ENCODE results near the gene LANCL2. TPM values are rescaled to one million over a fixed set of nuclear protein-coding genes. Genes with fewer than 3 reads are reported as not detected.

The LANCL2 gene
- total RNA-seq, 3 donors from 2014 or later (not counting 1 experiment from before 2014, with no cell fraction given), result 7.2 to 9.4 (median 8.3) TPM

DNA sequence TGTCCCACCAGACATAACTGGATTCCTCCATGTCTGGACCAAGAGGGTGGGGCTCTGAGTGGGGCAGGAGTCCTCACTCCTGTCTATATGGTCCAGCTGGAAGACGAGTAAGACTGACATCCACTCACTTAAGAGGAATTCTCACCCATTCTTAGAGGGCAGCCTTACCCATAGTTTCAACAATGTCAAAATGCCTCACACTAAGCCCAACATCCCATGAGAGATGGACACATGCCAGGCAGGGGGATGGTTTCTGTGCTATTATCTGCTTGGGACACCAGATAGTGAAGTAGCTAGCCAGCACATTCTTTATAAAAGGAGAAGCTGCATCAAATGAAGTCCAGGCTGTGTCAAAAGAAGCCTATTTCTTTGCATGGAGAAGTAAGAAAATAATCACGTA lies 4.7 kb upstream of the LANCL2 start:
- TF ChIP-seq, protein P1, sequence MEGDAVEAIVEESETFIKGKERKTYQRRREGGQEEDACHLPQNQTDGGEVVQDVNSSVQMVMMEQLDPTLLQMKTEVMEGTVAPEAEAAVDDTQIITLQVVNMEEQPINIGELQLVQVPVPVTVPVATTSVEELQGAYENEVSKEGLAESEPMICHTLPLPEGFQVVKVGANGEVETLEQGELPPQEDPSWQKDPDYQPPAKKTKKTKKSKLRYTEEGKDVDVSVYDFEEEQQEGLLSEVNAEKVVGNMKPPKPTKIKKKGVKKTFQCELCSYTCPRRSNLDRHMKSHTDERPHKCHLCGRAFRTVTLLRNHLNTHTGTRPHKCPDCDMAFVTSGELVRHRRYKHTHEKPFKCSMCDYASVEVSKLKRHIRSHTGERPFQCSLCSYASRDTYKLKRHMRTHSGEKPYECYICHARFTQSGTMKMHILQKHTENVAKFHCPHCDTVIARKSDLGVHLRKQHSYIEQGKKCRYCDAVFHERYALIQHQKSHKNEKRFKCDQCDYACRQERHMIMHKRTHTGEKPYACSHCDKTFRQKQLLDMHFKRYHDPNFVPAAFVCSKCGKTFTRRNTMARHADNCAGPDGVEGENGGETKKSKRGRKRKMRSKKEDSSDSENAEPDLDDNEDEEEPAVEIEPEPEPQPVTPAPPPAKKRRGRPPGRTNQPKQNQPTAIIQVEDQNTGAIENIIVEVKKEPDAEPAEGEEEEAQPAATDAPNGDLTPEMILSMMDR (IDR thresholded peaks at IDR 0.05), result no peak
- H3K36me3 ChIP-seq (ENCODE audit: control insufficient read depth, insufficient read depth, low read length), result no peaks in the 10 kb centered on the region
- Mint-ChIP-seq H3K27ac (no peak overlapping the region), H3K4me1 (peaks cover 8 to 10% of the 10 kb centered on the region in 2 donors), H3K36me3 (no peaks in the 10 kb centered on the region), H3K9me3 (no peaks in the 10 kb centered on the region), H3K4me3 (no peak overlapping the region), H3K27me3 (ENCODE audit: low read depth in 2 of 2) (peaks cover 24 to 42% of the 10 kb centered on the region in 2 donors)
- H3K27ac ChIP-seq (ENCODE audit: low read length), result no peak overlapping the region
- WGBS (ENCODE audit: insufficient coverage), result 100% methylated on average over 2 of the region's 2 CpGs
- intact Hi-C loops (cut with micrococcal nuclease), result no loop called here
- no peaks in the 10 kb centered on the region for H3K9me3 ChIP-seq (ENCODE audit: control insufficient read depth, insufficient read depth, low read length)
- ATAC-seq (no peak), DNase-seq (no peak)
- no peak overlapping the region for H3K4me3 ChIP-seq (ENCODE audit: low read length)
- peaks cover 2% of the 10 kb centered on the region for H3K4me1 ChIP-seq (ENCODE audit: control insufficient read depth, insufficient read depth, low read length)
- H3K27me3 ChIP-seq (ENCODE audit: control insufficient read depth, insufficient read depth, low read length), result no peaks in the 10 kb centered on the region

DNA sequence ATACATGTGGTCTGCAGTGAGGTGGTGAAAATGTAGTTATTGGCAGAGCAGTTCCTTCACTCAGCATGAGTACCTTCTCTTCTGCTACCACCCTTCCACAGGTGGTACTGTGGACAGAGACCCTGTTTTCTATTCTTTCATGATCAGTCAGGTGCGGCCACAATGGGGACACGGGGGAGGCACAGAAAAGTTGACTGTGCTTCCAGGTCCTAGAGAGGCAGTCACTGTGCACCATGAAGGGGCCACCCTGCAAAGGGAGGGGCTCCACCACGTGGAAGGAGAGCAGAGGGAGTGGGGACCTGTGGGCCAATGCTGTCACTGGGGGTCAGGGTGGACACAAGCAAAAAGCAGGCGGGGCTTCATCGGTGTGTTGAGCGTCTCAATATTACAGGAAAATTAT lies 3.6 kb upstream of the LANCL2 start:
- H3K4me1 ChIP-seq (ENCODE audit: control insufficient read depth, insufficient read depth, low read length), result peaks cover 2% of the 10 kb centered on the region
- H3K4me3 Mint-ChIP-seq, result peak overlapping the region; percentile 25
- intact Hi-C loops (cut with micrococcal nuclease), result no loop called here
- H3K9me3 ChIP-seq (ENCODE audit: control insufficient read depth, insufficient read depth, low read length), result no peaks in the 10 kb centered on the region
- peaks cover 22 to 42% of the 10 kb centered on the region in 2 donors for H3K27me3 Mint-ChIP-seq (ENCODE audit: low read depth in 2 of 2)
- H3K36me3 Mint-ChIP-seq, result no peaks in the 10 kb centered on the region
- no peak overlapping the region for H3K27ac Mint-ChIP-seq
- H3K27me3 ChIP-seq (ENCODE audit: control insufficient read depth, insufficient read depth, low read length), result no peaks in the 10 kb centered on the region
- 82% methylated on average over 6 of the region's 6 CpGs for WGBS (ENCODE audit: insufficient coverage)
- no peaks in the 10 kb centered on the region for H3K9me3 Mint-ChIP-seq
- ATAC-seq (no peak), DNase-seq (no peak)
- H3K36me3 ChIP-seq (ENCODE audit: control insufficient read depth, insufficient read depth, low read length), result no peaks in the 10 kb centered on the region
- H3K27ac ChIP-seq (ENCODE audit: low read length), result no peak overlapping the region
- H3K4me3 ChIP-seq (ENCODE audit: low read length), result no peak overlapping the region
- TF ChIP-seq, protein P1 (IDR thresholded peaks at IDR 0.05), result no peak
- peaks cover 13 to 16% of the 10 kb centered on the region in 2 donors for H3K4me1 Mint-ChIP-seq

DNA sequence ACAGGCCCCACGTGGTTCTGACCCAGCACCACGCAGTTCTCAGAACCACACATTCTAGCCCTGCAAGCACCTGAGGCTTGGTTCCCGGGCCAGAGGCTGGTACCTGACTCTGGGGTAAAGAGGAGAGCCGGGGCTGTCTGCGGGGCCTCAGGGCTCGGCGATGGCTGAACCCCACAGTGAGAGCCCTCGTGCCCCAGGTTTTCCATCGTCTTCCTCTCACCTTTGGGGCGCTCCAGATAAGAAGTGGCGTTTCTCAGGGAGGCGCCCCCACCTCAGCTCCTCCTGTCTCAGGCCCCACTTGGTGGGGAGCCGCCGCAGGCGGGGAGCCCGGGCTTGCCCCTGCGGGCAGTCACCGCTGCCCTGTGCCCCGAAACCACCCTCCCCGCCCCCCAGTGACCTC lies 2.2 kb upstream of the LANCL2 start:
- H3K36me3 Mint-ChIP-seq, result no peaks in the 10 kb centered on the region
- peaks cover 18 to 20% of the 10 kb centered on the region in 2 donors for H3K4me1 Mint-ChIP-seq
- TF ChIP-seq, protein P1 (IDR thresholded peaks at IDR 0.05), result no peak
- Histone ChIP-seq H3K4me3 (ENCODE audit: low read length) (no peak overlapping the region), H3K27me3 (ENCODE audit: control insufficient read depth, insufficient read depth, low read length) (no peaks in the 10 kb centered on the region), H3K9me3 (ENCODE audit: control insufficient read depth, insufficient read depth, low read length) (no peaks in the 10 kb centered on the region), H3K27ac (ENCODE audit: low read length) (no peak overlapping the region), H3K4me1 (ENCODE audit: control insufficient read depth, insufficient read depth, low read length) (peaks cover 13% of the 10 kb centered on the region), H3K36me3 (ENCODE audit: control insufficient read depth, insufficient read depth, low read length) (no peaks in the 10 kb centered on the region)
- H3K4me3 Mint-ChIP-seq, result no peak overlapping the region
- H3K9me3 Mint-ChIP-seq, result no peaks in the 10 kb centered on the region
- intact Hi-C loops (cut with micrococcal nuclease), result no loop called here
- H3K27ac Mint-ChIP-seq, result no peak overlapping the region
- peaks cover 22 to 34% of the 10 kb centered on the region in 2 donors for H3K27me3 Mint-ChIP-seq (ENCODE audit: low read depth in 2 of 2)
- 91% methylated on average over 19 of the region's 20 CpGs for WGBS (ENCODE audit: insufficient coverage)
- ATAC-seq (no peak), DNase-seq (no peak)

All from natural killer cell (primary cell).